ENCODE measurements around the gene FAM131B.
"Not testable (repeated sequence)": the region's sequence is repeated elsewhere in the genome, so short reads cannot be mapped to it uniquely, and the experiment has no call there.

The FAM131B gene

GRCh38 chr7:143362131-143363015 lies at the start of gene FAM131B:
FAM131B (minus strand) TSS chr7:143362713; CDS start chr7:143362603, 110 bp downstream.
- no peak for DNase-seq

DNA sequence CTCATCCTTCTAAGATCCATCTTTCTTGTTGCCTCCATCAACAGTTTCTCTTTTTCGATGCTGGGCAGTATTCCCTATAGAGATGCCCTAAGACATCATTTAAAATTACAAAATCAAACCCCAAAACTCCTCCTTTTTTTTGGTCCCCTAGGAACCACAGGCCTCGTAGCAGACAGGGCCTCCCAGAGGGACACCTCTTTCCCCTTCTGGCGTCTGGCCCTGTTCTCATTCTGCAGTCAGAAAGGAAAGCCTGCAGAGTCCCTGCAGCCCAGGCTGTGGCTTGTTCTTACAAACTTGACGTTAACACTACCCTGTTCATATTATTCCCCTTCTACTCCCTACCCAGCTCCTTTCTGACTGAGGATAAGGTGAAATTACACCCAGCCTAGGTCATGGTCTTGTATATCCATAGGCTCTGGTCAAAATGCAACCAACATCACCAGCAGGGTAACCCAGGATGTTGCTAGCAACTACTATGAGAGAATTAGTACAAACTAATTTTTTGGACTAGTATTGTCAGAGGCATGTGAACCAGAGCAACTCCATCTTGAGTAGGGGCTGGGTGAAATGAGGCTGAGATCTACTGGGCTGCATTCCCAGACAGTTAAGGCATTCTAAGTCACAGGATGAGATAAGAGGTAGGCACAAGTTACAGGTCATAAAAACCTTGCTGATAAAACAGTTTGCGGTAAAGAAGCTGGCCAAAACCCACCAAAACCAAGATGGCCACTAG lies 49.6 kb upstream of the FAM131B start:
- DNase-seq: no peak

DNA sequence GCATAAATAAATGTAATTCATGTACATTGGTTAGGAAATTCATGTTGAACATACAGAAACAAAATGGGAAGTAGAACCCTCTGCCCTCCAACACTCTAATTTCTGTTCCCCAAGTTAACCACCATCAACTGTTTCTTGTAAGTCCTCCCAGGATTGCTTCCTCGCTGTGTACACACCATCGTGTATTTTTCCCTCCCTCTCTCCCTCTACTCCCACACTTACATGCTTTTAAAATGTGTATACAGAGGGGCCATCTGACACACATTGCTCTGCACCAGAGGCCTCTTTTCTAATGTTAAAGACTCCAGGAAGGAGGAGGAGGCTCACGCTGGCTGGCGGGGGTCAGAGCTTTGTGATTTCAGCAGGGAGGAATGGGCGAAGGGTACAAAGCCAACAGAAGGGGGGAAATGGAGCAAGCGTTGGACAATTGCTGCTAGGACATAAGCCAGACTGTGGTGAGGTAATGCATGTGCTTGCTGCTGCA lies 48.0 kb upstream of the FAM131B start:
- peak; percentile 74 for DNase-seq

- DNase-seq: no peak
Observed at GRCh38 chr7:143408686-143409561, 46.4 kb upstream of the FAM131B start, which contains the start of gene EPHA1. EPHA1 (minus strand) TSS chr7:143408856; CDS start chr7:143408805, 51 bp downstream.

- no peak for DNase-seq
Observed at GRCh38 chr7:143408252-143408685, 45.8 kb upstream of the FAM131B start.

DNA sequence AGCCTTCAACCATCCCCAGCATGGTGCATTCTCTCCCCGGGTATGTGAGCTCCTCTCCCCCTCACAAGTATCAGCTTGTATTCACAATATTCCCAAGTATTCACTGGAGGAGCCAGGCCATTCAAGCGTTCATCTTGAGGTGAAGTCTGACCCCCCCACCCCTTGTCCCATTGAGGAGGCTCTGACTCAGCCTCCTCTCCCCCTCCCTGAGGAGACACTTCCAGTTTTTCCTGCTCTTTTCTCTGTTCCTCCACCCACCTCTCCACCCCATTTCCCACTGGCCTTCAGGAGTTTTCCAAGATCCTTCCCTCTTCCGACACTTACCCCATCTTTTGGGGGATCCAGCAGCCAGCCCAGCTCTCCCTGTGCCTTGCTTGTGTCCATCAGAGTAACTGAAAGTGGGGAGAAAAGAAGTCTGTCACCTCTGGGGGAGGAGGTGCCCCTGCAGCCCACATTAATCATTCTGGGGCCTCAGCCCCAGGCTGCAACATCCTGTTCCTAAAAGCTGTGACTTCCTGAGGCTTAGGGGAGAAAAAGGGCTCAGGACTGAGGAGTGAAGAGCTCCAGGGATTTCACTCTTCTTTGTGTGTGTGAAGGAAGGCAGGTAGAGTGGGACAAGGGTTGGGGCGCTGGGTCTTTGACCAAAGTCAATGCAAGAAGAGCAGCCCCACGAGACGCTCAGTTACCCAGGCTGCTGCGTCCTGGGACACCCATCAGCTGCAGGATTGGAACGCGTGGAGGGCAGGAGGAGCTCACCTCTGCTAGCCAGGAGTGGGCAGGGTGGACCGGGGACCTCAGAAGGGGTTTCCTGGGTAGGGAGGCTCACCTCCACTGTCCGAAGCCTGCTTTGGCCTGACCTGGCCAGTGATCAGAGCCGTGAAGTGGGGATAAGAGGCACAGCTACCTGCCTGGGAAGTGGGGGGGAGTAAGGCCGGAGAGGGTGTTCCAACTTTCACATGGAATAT lies 45.1 kb upstream of the FAM131B start:
- peak; percentile 21 for DNase-seq

DNA sequence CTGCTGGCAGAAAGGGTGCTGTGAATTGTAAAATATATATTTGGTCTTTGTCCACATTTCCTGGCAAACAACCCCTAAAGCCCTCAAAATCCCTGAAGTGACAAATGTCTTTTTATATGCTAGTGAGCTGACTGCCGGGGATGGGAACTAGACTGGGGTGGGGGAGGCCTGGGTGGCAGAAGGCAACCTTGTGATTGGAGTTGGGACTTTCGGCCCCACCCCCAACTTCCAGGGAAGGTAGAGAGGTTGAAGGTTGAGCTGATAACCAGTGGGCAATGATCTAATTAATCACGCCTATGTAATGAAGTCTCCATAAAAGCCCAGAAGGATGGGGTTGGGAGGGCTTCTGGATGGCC lies 43.5 kb upstream of the FAM131B start:
- no peak for DNase-seq

GRCh38 chr7:143405173-143406001 lies 42.9 kb upstream of the FAM131B start:
- DNase-seq: peak; percentile 13

- DNase-seq: not testable (repeated sequence)
Observed at GRCh38 chr7:143402233-143402632, 39.7 kb upstream of the FAM131B start.

DNA sequence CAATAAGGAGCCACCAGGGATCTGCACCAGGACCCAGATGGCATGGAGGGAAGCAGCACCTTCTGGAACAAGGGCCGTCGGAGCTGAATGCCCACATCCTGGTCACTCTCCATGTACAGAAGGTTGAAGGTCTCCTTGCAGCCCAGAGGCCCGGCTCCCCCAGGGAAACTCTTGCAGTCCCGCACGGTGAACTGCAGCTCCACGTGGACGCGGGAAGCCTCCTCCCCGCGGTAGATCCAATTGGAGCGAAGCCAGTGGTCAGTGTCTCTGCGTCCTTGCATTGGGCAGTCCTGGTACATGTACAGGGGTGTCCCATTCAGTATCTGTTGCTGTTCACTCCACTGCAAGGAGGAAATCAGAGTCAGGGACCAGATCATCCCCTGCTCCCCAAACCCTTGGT lies 38.8 kb upstream of the FAM131B start:
- no peak for DNase-seq

GRCh38 chr7:143399642-143400041 lies 37.1 kb upstream of the FAM131B start:
- no peak for DNase-seq

- DNase-seq: no peak
Observed at GRCh38 chr7:143399151-143399550, 36.6 kb upstream of the FAM131B start.

- no peak for DNase-seq
Observed at GRCh38 chr7:143398616-143399015, 36.1 kb upstream of the FAM131B start.

DNA sequence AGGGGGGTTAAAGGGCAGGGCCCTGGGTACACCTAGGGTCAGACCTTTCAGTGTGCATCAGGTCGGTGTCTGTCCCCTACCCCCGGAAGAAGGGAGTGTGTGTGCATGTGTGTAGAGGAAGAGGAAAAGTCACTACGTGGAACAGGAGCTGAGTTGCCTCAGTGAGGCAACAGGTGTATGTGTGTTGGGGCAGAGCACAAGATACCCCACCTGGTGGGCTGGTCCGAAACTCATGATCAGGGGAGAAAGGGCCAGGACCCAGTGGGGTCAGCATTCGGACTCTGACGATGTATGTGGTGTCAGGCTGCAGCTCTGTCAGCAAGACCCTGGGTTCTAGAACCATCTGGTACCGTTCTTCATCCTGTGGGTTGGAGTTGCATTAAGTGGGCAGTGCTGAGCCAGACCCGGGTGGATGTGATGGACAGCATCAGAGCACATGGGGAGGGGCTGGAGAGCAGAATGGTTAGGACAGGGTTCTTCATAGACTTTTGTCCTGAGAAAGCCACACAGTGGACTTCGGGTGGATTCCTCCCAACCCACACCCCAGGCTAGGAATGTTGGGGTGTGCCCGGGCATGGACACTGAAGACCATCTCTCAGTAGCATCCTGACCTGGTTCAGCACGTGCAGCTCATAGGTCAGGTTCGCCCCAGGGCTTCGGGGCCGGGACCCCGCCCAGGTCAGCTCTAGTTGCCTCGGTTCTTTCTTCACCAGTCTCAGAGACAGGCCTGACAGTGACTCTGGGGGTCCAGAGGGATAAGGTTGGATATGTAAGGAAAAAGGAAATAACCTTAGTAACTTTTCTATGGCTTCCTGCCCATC lies 35.4 kb upstream of the FAM131B start:
- DNase-seq: no peak

GRCh38 chr7:143396625-143397556 lies 34.4 kb upstream of the FAM131B start:
- DNase-seq: no peak

GRCh38 chr7:143396182-143396581 lies 33.7 kb upstream of the FAM131B start:
- no peak for DNase-seq

- DNase-seq: no peak
Observed at GRCh38 chr7:143395187-143396149, 33.0 kb upstream of the FAM131B start.

Data from fibroblast of upper back skin (primary cell).